Right ventricle myocardium inferior (tissue), 1 donor: ENCODE results near the gene DAP. TPM values are rescaled to one million over a fixed set of nuclear protein-coding genes. Genes with fewer than 3 reads are reported as not detected.
"Not testable (repeated sequence)": the region's sequence is repeated elsewhere in the genome, so short reads cannot be mapped to it uniquely, and the experiment has no call there.

Experiments
- ATAC-seq: fragments of 200-7000 bp; cut with Tn5 transposase; one replicate; pipeline ENCODE4 v1.9.1; 2020; ENCODE audit warnings: mild to moderate bottlenecking, moderate library complexity
- DNase-seq: peaks from one replicate; pipeline ENCODE4 v3.0.0; 2021; ENCODE audit errors: missing footprints
- intact Hi-C: fragments of 100-400 bp; cut with DNase I; formaldehyde crosslinking; loops from one replicate; pipeline ENCODE4 v1.11.0; 2022
- total RNA-seq: library from RNA; stranded (reverse); fragmentation: NEBNext Ultra II Directional; extraction: Animal tissue kit (Norgen Biotek cat#: 25700); gene quantifications from one replicate; pipeline ENCODE4 v1.2.1, GENCODE V29; 2021
- donor health status: DM: no; HTN: yes; CAD: no; lungs with severe emphysema.

The DAP gene
- total RNA-seq, 1 donor from 2014 or later: 18.7 TPM

DNA sequence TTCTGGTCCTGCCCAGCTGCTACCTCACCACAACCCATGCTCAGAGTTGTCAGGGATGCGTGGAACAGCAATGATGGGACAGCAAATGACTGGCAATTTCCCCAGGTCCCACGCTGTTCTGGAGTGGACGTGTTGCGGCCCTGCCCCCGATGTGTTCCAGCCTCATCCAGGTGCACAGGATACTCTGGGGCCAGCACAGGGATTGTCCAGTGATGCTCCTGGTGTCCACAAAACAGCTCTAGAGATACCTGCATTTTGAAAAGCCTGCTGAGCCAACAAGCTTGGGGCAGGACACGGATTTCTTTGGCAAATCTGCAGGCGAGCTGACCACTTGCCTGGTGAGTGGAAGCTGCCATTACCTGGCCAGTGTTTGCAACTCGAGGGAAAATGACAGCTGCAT, 108.4 kb downstream of the DAP start:
- no peak for DNase-seq
- no peak for ATAC-seq
- intact Hi-C loops: no loop called here

DNA sequence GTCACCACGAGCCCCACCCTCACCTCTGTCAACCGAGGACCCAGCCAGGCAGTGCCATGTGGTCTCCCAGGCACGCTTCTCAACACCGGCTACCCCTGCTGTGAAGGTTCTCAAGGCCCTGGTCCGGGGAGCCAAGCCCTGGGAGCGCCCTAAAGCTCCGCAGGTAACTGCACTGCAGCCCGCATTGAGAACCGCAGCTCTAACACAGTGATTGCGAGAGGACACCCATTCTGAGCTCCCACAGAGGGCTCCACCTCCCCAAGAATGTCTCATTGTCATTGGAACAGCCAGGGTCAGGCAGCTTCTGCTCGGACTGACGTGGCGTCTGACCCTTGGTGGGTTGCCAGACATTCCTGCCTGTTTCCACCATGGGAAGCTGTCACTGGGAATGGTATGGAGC, 108.9 kb downstream of the DAP start:
- ATAC-seq (no peak), DNase-seq (no peak)
- intact Hi-C loops: no loop called here

DNA sequence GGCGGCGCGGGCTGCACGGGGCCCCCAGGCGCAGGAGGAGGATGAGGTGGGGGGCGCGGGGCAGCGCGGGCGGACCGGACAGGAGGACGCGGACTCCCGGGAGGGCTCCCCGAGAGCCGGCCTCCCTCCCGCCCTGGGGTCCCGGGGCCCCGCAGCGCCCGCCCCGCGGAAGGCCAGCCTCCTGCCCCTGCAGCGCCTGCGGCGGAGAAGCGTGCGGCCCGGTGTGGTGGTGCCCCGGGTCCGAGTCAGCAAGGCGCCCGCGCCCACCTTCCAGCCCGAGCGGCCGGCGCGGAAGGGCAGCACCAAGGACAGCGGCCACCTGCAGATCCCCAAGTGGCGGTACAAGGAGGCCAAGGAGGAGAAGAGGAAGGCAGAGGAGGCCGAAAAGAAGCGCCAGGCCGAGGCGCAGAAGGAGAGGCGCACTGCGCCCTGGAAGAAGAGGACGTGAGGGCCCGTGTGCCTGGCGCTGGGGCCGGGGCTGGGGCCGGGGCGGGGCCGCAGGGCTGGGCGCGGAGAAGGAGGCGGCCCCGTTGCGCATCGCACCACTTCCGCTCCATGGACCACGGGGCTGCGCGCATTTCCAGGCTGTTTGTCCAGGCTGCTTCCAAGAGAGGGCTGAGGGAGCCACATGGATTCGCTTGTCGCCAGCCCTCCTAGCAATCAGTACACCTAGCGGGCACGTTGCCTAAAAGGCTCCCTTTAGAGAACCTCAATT, 111.2 kb downstream of the DAP start:
- intact Hi-C loops: no loop called here
- DNase-seq (peak; percentile 34), ATAC-seq (no peak)

DNA sequence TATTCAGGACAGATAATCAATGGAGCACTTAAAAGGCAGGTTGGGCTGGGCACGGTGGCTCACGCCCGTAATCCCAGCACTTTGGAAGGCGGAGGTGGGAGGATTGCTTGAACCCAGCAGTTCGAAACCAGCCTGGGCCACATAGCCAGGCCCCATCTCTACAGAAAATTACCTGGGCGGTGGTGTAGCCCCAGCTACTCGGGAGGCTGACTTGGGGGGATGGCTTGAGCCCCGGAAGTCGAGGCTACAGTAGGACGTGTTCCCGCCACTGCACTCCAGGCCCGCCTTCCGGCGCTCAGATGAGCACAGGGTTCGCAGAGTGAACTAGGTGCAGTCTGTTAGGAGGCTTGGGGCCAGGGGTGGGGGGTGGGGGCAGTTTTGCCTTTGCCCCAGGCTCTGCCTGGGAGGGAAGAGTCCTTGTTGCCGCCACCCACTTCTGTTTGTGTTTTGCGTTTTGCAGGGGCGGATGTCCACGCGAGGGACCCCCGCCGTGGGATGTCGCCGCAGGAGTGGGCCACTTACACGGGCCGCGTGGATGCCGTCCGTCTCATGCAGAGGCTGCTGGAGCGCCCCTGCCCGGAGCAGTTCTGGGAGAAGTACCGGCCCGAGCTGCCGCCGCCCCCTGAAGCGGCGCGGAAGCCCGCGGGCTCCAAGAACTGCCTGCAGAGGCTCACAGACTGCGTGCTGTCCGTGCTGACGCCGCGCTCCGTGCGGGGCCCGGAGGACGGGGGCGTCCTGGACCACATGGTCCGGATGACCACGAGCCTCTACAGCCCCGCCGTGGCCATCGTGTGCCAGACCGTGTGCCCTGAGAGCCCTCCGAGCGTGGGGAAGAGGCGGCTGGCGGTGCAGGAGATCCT, 112.0 kb downstream of the DAP start:
- intact Hi-C loops: no loop called here
- DNase-seq: peak; percentile 56
- no peak for ATAC-seq

DNA sequence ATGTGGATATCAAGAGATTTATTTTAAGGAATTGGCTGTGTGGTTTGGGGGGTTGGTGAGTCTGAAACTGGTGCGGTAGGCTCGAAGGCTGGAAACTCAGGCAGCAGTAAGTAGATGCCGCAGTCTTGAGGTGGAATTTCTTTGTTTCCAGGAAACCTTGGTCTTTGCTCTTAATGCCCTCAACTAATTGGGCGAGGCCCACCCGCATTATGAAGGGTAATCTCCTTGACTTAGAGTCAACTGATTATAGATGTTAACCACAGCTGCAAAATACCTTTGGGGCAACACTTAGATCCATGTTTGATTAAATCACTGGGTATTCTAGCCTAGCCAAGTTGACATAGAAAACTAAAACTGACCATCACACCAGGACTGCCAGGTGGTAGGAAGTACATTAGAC, 113.4 kb downstream of the DAP start:
- peak; percentile 23 for DNase-seq
- no peak for ATAC-seq
- intact Hi-C loops: no loop called here

DNA sequence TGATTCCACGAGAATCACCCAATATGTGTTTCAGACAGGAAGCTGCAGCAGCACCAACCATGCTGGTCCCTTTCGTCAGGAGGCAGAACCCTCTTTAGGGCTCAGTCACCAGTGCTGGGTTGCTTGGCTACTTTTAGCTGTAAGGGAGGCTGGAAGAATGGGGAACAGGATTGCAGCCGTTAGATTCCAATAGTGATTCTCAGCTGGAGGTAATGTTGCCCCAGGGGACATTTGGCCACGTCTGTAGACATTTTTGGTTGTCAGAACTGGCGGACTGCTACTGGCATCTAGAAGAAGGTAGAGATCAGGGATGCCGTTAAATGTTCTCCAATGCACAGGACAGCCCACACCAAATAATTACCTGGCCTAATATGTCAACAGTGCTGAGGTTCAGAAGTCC, 115.4 kb downstream of the DAP start:
- DNase-seq: no peak
- intact Hi-C loops: no loop called here
- ATAC-seq: no peak

DNA sequence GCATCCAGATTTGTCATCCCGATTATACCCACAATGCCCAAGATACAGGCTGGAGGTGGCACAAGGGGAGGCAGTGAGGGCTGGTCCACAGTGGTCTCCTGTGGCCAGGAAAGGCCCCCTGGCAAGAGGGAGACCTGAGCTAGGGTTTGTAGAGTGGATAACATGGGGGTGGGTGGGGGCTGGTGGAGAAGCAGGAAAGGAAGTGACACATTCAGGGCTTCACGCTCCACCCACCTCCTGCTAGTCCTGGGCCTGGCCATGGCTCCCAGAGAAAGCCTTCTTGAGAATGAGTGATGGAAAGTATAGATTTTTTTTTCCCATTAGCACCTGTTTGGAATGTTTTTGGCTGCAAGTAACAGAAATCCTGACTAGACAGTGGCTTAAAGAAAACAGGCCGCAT, 115.9 kb downstream of the DAP start:
- intact Hi-C loops: no loop called here
- DNase-seq (peak; percentile 33), ATAC-seq (no peak)

DNA sequence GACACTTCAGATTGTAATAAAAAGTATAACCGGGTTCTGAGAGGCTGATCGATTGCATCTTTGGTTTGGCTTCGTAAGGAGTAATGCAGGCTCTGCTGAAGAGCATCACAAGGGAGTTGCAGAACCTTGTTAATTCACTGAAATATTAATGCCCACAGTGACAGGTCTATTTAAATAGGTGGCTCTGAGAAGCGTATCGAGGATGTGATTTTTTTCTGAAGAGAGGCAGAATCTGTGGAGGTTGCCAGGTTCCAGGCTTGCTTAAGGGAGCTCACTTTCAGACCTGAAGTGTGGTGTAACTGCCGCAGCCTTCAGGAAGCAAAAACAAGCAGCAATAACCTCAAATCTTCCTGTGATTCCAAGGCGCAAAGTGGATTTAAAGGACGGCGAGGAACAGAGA, 116.8 kb downstream of the DAP start:
- no peak for ATAC-seq
- intact Hi-C loops: no loop called here
- DNase-seq: no peak

DNA sequence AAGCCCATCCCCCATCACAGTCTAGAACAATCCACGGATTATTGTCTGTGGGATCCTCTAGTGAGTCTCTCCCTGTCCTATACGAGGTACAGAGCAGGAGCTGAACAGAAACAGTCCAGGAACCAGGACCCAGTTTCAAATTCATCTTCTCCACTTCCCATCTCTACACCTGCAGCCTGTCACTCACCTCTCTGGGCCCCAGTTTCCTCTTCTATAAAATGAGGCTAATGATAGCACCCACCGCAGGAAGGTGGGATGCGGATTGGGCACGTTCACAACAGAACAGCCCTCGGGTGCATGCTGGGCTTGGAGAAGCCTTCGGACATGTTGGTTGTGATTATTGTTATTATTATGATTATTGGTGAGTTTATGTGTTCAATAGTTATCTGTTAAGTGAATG, 118.7 kb downstream of the DAP start:
- ATAC-seq (no peak), DNase-seq (no peak)
- intact Hi-C loops: no loop called here

DNA sequence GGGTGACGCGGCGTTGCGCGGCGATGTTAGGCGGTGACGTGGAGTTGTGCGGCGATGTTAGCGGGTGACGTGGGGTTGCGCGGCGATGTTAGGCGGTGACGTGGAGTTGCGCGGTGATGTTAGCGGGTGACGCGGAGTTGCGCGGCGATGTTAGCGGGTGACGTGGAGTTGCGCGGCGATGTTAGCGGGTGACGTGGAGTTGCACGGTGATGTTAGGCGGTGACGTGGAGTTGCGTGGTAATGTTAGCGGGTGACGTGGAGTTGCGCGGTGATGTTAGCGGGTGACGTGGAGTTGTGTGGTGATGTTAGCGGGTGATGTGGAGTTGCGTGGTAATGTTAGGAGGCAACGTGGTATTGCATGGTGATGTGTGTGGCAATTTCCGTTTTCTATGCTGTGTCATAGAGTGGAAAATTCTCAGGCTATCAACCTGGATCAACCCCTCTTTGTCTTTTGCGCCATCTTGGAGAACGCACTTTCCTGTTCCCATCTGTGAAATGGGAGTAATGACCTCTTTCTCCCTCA, 121.1 kb downstream of the DAP start:
- ATAC-seq: no peak
- intact Hi-C loops: no loop called here
- no peak for DNase-seq

DNA sequence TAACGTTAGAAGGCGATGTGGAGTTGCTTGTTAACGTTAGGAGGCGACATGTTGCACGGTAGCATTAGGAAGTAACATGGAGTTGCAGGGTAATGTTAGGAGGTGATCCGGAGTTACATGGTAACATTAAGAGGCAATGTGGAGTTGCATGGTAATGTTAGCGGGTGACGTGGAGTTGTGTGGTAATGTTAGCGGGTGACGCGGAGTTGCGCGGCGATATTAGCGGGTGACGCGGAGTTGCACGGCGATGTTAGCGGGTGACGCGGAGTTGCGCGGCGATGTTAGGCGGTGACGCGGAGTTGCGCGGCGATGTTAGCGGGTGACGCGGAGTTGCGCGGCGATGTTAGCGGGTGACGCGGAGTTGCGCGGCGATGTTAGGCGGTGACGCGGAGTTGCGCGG, 122.3 kb downstream of the DAP start:
- DNase-seq, intact Hi-C loops, ATAC-seq: not testable (repeated sequence)

DNA sequence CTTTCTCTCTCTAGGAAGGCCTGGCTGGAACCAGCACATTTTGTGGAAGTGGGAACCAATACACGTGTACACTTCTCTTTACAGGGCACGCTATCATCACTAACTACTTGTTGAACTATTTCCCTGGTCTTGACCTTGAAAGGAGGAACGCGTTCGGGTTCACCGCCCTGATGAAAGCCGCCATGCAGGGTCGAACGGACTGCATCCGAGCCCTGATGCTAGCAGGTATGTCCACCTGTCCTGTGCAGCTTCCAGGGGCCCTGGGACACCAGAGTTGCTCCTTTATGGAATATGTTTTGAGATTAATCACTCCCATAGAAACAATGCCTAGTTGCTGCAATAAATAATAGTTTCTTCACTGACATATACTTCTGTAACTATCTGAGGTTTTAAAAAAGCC, 123.1 kb downstream of the DAP start:
- ATAC-seq (no peak), DNase-seq (no peak)
- intact Hi-C loops: no loop called here

DNA sequence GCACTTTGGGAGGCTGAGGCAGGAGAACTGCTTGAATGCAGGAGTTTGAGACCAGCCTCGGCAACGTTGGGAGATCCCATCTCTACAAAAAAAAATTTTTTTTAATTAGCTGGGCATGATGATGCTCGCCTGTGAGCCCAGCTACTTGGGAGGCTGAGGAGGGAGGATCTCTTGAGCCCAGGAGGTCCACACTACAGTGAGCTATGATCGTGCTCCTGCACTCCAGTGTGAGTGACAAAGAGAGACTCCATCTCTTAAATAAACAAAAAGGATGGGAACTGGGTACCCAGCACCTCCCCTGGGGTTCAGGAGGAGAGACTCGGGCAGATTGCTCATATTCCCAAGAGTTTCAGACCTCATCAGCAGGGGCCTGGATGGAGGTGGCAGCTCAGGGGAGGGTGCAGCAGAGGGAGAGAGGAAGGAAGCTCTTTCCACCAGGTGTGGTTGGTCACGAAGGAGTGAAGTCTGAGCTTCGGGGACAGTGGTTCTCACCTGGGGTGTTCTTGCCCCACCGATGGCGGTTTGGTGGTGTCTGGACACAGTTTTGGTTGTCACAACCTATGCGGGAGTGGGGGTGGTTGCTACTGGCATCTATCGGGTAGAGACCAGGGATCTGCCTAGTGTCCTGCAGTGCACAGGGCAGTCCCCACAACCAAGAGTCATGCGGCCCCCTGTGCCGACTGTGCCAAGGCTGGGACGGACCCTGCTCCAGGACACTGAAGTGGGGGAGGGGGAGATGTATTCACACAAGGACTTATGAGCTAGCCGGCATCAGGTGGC, 124.5 kb downstream of the DAP start:
- ATAC-seq: peak; percentile 39
- intact Hi-C loops: no loop called here
- DNase-seq: no peak

DNA sequence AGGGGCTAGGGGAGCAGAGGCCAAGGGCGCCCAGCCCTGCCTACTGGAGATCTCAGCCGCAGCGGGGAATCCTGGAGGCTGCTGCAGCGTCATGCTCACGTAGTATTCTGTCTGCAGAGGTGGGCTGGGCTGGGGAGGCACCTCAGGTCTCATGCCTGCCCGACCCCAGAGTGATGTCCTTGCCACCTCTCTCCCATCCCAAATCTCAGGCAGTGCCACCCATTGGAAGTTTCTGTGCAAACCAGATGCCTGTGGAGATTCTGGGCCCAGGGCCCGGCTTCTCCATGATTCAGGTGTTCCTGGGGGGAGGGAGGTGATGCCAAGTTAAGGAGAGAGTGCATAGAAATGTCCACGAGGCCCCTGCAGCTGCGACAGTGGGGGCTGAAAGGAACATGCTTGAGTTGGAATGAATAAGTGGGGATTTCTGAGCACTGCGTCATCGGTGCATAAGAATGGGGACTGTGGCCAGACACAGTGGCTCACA, 125.1 kb downstream of the DAP start:
- ATAC-seq: no peak
- no peak for DNase-seq
- intact Hi-C loops: no loop called here

DNA sequence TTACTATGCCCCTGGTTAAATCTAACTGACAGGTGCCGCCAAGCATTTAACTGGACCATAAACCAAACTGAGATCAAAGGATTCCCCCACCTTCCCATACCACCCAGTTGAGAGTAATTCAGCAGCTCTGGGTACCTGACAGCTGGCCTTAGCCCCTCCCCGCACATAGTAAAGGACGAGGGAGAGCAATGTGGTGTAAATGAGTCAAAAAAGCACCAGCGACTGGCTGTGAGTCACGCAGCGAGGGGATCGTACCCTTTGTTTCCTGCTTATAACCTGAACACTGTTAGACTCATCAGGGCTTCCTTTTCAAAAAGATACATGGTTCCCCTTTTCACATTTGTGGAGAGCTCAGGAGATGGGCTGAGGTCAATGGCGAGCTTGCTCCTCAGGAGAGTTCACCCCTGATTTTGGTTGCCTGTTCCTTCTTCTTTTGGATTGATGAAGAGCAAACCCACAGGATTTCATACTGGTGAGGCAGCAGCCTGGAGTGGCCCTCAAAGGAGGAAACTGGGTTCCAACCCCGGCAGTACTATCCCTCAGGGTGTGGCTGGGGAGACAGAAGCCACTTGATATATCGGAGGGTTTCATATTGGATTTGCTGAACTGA, 125.7 kb downstream of the DAP start:
- intact Hi-C loops: no loop called here
- ATAC-seq (no peak), DNase-seq (no peak)

DNA sequence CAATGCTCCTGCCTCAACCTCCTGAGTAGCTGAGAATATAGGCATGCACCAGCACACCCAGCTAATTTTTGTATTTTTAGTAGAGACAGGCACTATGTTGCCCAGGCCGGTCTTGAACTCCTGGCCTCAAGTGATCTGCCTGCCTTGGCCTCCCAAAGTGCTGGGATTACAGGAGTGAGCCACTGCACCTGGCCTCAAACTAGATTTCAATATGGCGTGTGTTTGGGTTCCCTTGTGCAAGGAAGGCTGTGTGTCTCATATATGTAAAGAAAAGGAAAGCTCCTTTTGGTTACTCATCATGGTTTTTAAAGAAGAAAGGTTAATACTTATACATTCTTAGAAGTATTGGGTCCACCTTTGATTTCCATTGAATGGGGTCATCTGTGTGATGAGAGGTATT, 126.5 kb downstream of the DAP start:
- ATAC-seq: no peak
- intact Hi-C loops: no loop called here
- no peak for DNase-seq

DNA sequence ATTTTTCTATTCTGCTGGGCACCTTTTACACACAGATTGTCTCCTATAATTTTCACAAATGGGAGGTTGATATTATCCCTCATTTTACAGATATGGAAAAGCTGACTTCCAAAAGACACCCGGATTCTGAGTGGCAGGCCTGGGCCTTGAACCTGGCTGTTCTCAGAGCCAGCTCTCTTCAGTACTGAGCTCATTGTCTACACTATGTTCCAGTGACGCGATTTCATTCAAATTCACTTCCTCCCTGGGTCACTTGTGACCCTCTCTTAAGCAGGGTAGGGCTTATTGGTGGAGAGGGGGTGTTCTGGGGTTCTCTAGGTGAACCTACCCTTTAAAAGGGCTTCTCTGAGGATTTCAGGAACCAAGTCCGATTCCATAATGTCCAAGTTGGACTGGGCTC, 127.0 kb downstream of the DAP start:
- ATAC-seq (no peak), DNase-seq (no peak)
- intact Hi-C loops: no loop called here

DNA sequence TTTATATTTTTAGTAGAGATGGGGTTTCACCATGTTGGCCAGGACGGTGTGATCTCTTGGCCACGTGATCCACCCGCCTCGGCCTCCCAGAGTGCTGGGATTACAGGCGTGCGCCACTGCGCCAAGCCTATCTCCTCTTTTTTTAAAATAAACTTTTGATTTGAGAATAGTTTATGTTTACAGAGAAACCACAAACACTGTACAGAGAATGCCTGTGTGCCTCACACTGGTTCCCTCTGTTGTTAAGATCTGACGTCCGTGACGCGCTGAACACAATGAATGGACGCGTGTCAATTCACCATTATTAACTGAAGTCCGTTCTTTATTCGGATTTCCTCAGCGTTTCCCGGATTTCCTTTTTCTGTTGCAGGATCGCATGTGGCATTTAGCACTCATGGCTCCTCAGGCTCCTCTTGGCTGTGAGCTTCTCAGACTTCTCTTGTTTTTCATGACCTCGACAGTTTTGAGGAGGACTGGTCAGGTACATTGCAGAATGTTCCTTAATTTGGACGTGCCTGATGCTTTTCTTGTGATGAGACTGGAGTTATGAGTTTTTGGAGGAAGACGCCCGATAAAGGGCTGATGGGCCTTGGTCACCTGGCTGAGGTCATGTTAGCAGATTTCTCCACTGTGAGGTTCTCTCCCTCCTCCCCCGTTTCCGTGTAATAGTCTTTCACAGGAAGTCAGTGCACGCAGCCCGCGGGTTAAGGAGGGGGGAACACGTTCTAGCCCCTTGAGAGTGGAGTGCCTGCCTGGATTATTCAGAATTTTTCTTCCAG, 127.6 kb downstream of the DAP start:
- intact Hi-C loops: no loop called here
- DNase-seq (peak; percentile 58), ATAC-seq (no peak)
